GM23338 (cell line): ENCODE measurements around the gene ATP5F1B. TPM values are rescaled to one million over a fixed set of nuclear protein-coding genes. Genes with fewer than 3 reads are reported as not detected.

ENCODE experiments used
- ATAC-seq: fragments of 200-7000 bp; cut with Tn5 transposase; 3 replicates; pipeline ENCODE4 v1.9.1; 2020
- DNase-seq: peaks from one replicate; pipeline ENCODE4 v3.0.0-alpha.2; 2015; ENCODE audit warnings: low spot score
- H2AFZ ChIP-seq: fragments of 200-600 bp; sonication (generic); 2 replicates; pipeline ENCODE4 v1.8.0; 2016; ENCODE audit warnings: antibody characterized with exemption, mild to moderate bottlenecking, moderate library complexity
- H3F3A ChIP-seq: fragments of 200-600 bp; sonication (generic); replicated peaks from 2 replicates; pipeline ENCODE4 v1.8.0; 2017; ENCODE audit warnings: antibody characterized with exemption, mixed run types, low read depth
- H3K27ac ChIP-seq: fragments of 200-600 bp; sonication (generic); 2 replicates; pipeline ENCODE4 v1.6.1; 2016; ENCODE audit warnings: low read depth
- H3K27me3 ChIP-seq: fragments of 200-600 bp; sonication (generic); 2 replicates; pipeline ENCODE4 v1.8.0; 2016; ENCODE audit warnings: mild to moderate bottlenecking, mixed run types, moderate library complexity; ENCODE audit not compliant: insufficient read depth
- H3K36me3 ChIP-seq: fragments of 200-600 bp; sonication (generic); 2 replicates; pipeline ENCODE4 v1.8.0; 2016; ENCODE audit warnings: mild to moderate bottlenecking; ENCODE audit not compliant: insufficient read depth
- H3K4me1 ChIP-seq: fragments of 200-600 bp; sonication (generic); 2 replicates; pipeline ENCODE4 v1.8.0; 2016; ENCODE audit warnings: mild to moderate bottlenecking, moderate library complexity; ENCODE audit not compliant: insufficient read depth
- H3K4me2 ChIP-seq: fragments of 200-600 bp; sonication (generic); 2 replicates; pipeline ENCODE4 v1.7.1; 2017; ENCODE audit warnings: mixed run types
- H3K4me3 ChIP-seq: fragments of 200-600 bp; sonication (generic); 2 replicates; pipeline ENCODE4 v1.6.1; 2016; ENCODE audit warnings: mixed run types
- H3K79me2 ChIP-seq: fragments of 200-600 bp; sonication (generic); replicated peaks from 2 replicates; pipeline ENCODE4 v1.8.0; 2017; ENCODE audit warnings: mild to moderate bottlenecking; ENCODE audit not compliant: insufficient read depth
- H3K9me2 ChIP-seq: fragments of 200-600 bp; sonication (generic); 2 replicates; pipeline ENCODE4 v1.8.0; 2017; ENCODE audit not compliant: insufficient read depth
- H4K20me1 ChIP-seq: fragments of 200-600 bp; sonication (generic); replicated peaks from 2 replicates; pipeline ENCODE4 v1.8.0; 2017; ENCODE audit warnings: mild to moderate bottlenecking; ENCODE audit not compliant: insufficient read depth
- H3K27ac Mint-ChIP-seq: 2 replicates; pipeline ENCODE4 v1.8.0; 2020; ENCODE audit warnings: inconsistent platforms, mild to moderate bottlenecking, moderate library complexity, mixed read lengths
- H3K27me3 Mint-ChIP-seq: 3 replicates; pipeline ENCODE4 v1.8.0; 2022; ENCODE audit warnings: low read depth, mild to moderate bottlenecking, moderate library complexity, mixed read lengths, inconsistent platforms; ENCODE audit not compliant: insufficient read depth, poor library complexity
- H3K36me3 Mint-ChIP-seq: 3 replicates; pipeline ENCODE4 v1.8.0; 2021; ENCODE audit warnings: low read depth, mild to moderate bottlenecking, inconsistent platforms, moderate library complexity, mixed read lengths
- H3K4me1 Mint-ChIP-seq: 3 replicates; pipeline ENCODE4 v1.8.0; 2020; ENCODE audit warnings: mild to moderate bottlenecking, inconsistent platforms, mixed read lengths
- H3K4me3 Mint-ChIP-seq: 3 replicates; pipeline ENCODE4 v1.8.0; 2021; ENCODE audit warnings: moderate library complexity, mild to moderate bottlenecking, inconsistent platforms, mixed read lengths
- H3K9me3 Mint-ChIP-seq: 3 replicates; pipeline ENCODE4 v1.8.0; 2020; ENCODE audit warnings: moderate library complexity, mild to moderate bottlenecking, inconsistent platforms, mixed read lengths
- CREB1 ChIP-seq: fragments of 250-450 bp; sonication (Bioruptor Pico); IDR thresholded peaks from 2 replicates; pipeline ENCODE4 v1.5.0; 2020; ENCODE audit warnings: low read depth, mild to moderate bottlenecking, moderate library complexity
- JUNB ChIP-seq: IDR thresholded peaks from one replicate; pipeline ENCODE4 v1.6.1; 2016; ENCODE audit warnings: antibody characterized with exemption; ENCODE audit not compliant: unreplicated experiment
- NANOG ChIP-seq: IDR thresholded peaks from 2 replicates; pipeline ENCODE4 v1.6.1; 2016; ENCODE audit warnings: antibody characterized with exemption, borderline replicate concordance
- POLR2AphosphoS5 ChIP-seq: IDR thresholded peaks from 2 replicates; pipeline ENCODE4 v1.6.1; 2016; ENCODE audit warnings: antibody characterized with exemption, low read depth
- STAT1 ChIP-seq: IDR thresholded peaks from one replicate; pipeline ENCODE4 v1.6.1; 2016; ENCODE audit warnings: antibody characterized with exemption; ENCODE audit not compliant: unreplicated experiment
- ZNF331 ChIP-seq: fragments of 250-450 bp; sonication (Bioruptor Pico); IDR thresholded peaks from 2 replicates; pipeline ENCODE4 v1.5.0; 2020; ENCODE audit warnings: low read depth, mild to moderate bottlenecking, moderate library complexity
- polyA plus RNA-seq: library from polyadenylated mRNA; unstranded; fragments of >200 nt; fragmentation: Nextera tagmentation; extraction: Ambion mirVana; gene quantifications from 2 replicates; pipeline ENCODE4 v1.2.1, GENCODE V29; 2016
- total RNA-seq: library from RNA; depleted of rRNA; stranded (reverse); fragments of >200 nt; shearing (Covaris generic); gene quantifications from 2 replicates; pipeline ENCODE4 v1.2.3, GENCODE V29; 2014
- TF ChIP-seq, protein P1 (sequence below): IDR thresholded peaks from 2 replicates; pipeline ENCODE4 v1.6.1; 2016; ENCODE audit warnings: antibody characterized with exemption
- TF ChIP-seq, protein P2 (sequence below): IDR thresholded peaks from one replicate; pipeline ENCODE4 v1.6.1; 2018; ENCODE audit warnings: antibody characterized with exemption; ENCODE audit not compliant: unreplicated experiment
- TF ChIP-seq, protein P3 (sequence below), 2 experiments: fragments of 200-600 bp in 1 of 2; sonication (generic) in 1 of 2; conservative IDR thresholded peaks; 2 replicates each; pipeline versions ENCODE4 v1.5.1 to v1.6.1; 2016 to 2017; ENCODE audit warnings: antibody characterized with exemption in 2 of 2, low read depth in 2 of 2, mild to moderate bottlenecking in 2 of 2, moderate library complexity in 1 of 2

ATP5F1B gene
- total and polyA plus RNA-seq, 2 experiments from 2014 or later = 763 to 956 TPM

DNA sequence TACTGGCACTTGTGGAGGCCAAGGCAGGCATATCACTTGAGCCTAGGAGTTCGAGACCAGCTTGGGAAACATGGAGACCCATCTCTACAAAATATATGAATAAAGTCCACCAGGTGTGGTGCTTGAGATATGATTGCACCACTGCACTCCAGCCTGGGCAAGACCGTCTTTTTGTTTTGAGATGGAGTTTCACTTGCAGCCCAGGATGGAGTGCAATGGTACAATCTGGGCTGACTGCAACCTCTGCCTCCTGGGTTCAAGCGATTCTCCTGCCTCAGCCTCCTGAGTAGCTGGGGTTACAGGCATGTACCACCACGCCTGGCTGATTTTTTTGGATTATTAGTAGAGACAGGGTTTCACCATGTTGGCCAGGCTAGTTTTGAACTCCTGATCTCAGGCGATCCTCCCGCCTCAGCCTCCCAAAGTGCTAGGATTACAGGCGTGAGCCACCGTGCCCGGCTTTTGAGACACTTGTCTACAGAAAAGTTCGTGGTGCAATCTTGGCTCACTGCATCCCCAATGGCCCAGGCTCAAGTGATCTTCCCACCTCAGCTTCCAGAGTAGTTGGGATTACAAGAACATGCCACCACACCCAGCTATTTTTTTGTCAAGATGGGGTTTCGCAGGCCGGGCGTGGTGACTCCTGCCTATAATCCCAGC, 16.3 kb upstream of the ATP5F1B start:
- Histone ChIP-seq H3K79me2 (no peaks in the 10 kb centered on the region), H4K20me1 (peaks cover 21% of the 10 kb centered on the region), H2AFZ (no peak overlapping the region), H3K4me1 (no peaks in the 10 kb centered on the region), H3F3A (peaks cover 24% of the 10 kb centered on the region), H3K27me3 (no peaks in the 10 kb centered on the region), H3K36me3 (peaks cover 34% of the 10 kb centered on the region; the same call in 1 of the 2 replicates), H3K4me2 (no peak overlapping the region), H3K9me2 (no peaks in the 10 kb centered on the region), H3K4me3 (no peak overlapping the region), H3K27ac (peak overlapping the region; percentile 82)
- no peak overlapping the region for H3K27ac Mint-ChIP-seq
- H3K9me3 Mint-ChIP-seq = no peaks in the 10 kb centered on the region; the same call in 2 of the 3 replicates
- H3K4me3 Mint-ChIP-seq = no peak overlapping the region
- DNase-seq = no peak
- TF ChIP-seq POLR2AphosphoS5 = peak; percentile 15; the same call in 1 of the 2 replicates
- TF ChIP-seq, protein P1, sequence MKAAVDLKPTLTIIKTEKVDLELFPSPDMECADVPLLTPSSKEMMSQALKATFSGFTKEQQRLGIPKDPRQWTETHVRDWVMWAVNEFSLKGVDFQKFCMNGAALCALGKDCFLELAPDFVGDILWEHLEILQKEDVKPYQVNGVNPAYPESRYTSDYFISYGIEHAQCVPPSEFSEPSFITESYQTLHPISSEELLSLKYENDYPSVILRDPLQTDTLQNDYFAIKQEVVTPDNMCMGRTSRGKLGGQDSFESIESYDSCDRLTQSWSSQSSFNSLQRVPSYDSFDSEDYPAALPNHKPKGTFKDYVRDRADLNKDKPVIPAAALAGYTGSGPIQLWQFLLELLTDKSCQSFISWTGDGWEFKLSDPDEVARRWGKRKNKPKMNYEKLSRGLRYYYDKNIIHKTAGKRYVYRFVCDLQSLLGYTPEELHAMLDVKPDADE = no peak
- peaks cover 41% of the 10 kb centered on the region for H3K36me3 Mint-ChIP-seq
- no peaks in the 10 kb centered on the region for H3K4me1 Mint-ChIP-seq
- ATAC-seq = peak; percentile 16
- H3K27me3 Mint-ChIP-seq = peaks cover 3% of the 10 kb centered on the region

DNA sequence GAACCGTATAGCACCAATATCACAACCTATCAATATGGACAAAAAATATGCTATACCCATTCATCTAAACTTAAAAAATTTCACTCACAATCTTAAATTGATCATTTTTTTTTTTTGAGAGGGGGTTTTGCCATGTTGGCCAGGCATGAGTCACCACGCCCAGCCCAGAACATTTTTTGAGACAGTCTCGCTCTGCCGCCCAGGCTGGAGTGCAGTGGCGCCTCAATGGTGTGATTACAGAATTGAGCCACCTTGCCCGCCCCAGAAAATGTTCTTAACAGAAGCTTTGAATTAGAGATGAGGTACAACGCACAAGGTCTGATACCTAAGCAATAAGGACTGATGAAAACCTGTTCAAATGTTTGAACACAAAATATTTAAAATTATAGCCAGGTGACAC, 15.8 kb upstream of the ATP5F1B start:
- Histone ChIP-seq H3K4me1 (no peaks in the 10 kb centered on the region), H3K79me2 (no peaks in the 10 kb centered on the region), H3K36me3 (peaks cover 29% of the 10 kb centered on the region; the same call in 1 of the 2 replicates), H3K27ac (peak overlapping the region; percentile 82; the same call in 1 of the 2 replicates), H3K27me3 (no peaks in the 10 kb centered on the region), H4K20me1 (peaks cover 18% of the 10 kb centered on the region; the same call in 1 of the 2 replicates), H3K4me3 (no peak overlapping the region), H2AFZ (no peak overlapping the region), H3K9me2 (no peaks in the 10 kb centered on the region), H3F3A (peaks cover 24% of the 10 kb centered on the region), H3K4me2 (no peak overlapping the region)
- ATAC-seq (peak; percentile 29), DNase-seq (no peak)
- Mint-ChIP-seq H3K27me3 (peaks cover 3% of the 10 kb centered on the region), H3K9me3 (no peaks in the 10 kb centered on the region; the same call in 2 of the 3 replicates), H3K4me1 (no peaks in the 10 kb centered on the region), H3K36me3 (peaks cover 37% of the 10 kb centered on the region), H3K27ac (no peak overlapping the region), H3K4me3 (no peak overlapping the region)
- TF ChIP-seq CREB1 (no peak), JUNB (no peak), ZNF331 (CRISPR knock-in tag) (no peak), NANOG (no peak), POLR2AphosphoS5 (no peak; the same call in 1 of the 2 replicates), STAT1 (no peak)
- TF ChIP-seq, protein P1 = no peak
- TF ChIP-seq, protein P2, sequence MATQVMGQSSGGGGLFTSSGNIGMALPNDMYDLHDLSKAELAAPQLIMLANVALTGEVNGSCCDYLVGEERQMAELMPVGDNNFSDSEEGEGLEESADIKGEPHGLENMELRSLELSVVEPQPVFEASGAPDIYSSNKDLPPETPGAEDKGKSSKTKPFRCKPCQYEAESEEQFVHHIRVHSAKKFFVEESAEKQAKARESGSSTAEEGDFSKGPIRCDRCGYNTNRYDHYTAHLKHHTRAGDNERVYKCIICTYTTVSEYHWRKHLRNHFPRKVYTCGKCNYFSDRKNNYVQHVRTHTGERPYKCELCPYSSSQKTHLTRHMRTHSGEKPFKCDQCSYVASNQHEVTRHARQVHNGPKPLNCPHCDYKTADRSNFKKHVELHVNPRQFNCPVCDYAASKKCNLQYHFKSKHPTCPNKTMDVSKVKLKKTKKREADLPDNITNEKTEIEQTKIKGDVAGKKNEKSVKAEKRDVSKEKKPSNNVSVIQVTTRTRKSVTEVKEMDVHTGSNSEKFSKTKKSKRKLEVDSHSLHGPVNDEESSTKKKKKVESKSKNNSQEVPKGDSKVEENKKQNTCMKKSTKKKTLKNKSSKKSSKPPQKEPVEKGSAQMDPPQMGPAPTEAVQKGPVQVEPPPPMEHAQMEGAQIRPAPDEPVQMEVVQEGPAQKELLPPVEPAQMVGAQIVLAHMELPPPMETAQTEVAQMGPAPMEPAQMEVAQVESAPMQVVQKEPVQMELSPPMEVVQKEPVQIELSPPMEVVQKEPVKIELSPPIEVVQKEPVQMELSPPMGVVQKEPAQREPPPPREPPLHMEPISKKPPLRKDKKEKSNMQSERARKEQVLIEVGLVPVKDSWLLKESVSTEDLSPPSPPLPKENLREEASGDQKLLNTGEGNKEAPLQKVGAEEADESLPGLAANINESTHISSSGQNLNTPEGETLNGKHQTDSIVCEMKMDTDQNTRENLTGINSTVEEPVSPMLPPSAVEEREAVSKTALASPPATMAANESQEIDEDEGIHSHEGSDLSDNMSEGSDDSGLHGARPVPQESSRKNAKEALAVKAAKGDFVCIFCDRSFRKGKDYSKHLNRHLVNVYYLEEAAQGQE = no peak
- TF ChIP-seq, protein P3, sequence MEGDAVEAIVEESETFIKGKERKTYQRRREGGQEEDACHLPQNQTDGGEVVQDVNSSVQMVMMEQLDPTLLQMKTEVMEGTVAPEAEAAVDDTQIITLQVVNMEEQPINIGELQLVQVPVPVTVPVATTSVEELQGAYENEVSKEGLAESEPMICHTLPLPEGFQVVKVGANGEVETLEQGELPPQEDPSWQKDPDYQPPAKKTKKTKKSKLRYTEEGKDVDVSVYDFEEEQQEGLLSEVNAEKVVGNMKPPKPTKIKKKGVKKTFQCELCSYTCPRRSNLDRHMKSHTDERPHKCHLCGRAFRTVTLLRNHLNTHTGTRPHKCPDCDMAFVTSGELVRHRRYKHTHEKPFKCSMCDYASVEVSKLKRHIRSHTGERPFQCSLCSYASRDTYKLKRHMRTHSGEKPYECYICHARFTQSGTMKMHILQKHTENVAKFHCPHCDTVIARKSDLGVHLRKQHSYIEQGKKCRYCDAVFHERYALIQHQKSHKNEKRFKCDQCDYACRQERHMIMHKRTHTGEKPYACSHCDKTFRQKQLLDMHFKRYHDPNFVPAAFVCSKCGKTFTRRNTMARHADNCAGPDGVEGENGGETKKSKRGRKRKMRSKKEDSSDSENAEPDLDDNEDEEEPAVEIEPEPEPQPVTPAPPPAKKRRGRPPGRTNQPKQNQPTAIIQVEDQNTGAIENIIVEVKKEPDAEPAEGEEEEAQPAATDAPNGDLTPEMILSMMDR (conservative IDR thresholded peaks at IDR 0.05; ENCODE audit: low read depth in 2 of 2) = no peak
